NK-92 (cell line): Measurements from ENCODE around the gene FAM43B.

Experiments
- DNase-seq: peaks from one replicate; lab custom pipeline; 2025; ENCODE audit not compliant: unreplicated experiment; lab: John Stamatoyannopoulos, UW

The FAM43B gene

DNA sequence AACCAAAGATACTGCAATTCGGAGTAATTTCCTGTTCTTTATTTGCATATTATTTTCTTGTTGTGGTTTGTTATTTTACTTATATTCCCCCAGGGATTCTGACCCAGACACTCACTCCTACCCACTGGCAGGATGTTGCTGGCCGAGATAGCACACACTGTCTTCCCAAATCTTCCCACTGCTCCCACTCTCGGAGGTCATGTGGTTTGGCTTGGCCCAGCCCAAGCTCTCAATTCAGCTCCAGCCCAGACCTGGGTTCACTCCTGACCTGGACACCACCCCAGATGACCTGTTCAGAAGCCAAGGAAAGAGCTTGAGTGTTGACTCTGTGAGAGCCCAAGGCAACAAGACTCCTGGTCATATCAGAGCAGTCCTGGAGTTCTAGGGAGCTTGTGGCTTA is 1.2 kb upstream of the FAM43B start:
- DNase-seq = no peak

DNA sequence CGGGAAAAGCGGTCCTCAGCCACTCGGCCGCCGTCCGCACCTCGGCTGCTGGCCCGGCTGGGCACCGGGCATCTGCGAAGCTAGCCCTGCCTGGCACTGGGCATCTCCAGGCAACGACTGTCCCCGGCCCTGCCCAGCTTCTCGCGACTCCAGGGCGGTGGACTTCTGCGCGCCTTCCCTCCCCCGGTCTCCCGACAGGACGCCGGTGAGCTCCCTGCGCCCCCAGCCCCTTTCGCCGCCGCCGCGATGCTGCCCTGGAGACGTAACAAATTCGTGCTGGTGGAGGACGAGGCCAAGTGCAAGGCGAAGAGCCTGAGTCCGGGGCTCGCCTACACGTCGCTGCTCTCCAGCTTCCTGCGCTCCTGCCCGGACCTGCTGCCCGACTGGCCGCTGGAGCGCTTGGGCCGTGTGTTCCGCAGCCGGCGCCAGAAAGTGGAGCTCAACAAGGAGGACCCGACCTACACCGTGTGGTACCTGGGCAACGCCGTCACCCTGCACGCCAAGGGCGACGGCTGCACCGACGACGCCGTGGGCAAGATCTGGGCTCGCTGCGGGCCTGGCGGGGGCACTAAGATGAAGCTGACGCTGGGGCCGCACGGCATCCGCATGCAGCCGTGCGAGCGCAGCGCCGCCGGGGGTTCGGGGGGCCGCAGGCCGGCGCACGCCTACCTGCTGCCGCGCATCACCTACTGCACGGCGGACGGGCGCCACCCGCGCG is 514 bp downstream of the FAM43B start:
- DNase-seq = no peak

DNA sequence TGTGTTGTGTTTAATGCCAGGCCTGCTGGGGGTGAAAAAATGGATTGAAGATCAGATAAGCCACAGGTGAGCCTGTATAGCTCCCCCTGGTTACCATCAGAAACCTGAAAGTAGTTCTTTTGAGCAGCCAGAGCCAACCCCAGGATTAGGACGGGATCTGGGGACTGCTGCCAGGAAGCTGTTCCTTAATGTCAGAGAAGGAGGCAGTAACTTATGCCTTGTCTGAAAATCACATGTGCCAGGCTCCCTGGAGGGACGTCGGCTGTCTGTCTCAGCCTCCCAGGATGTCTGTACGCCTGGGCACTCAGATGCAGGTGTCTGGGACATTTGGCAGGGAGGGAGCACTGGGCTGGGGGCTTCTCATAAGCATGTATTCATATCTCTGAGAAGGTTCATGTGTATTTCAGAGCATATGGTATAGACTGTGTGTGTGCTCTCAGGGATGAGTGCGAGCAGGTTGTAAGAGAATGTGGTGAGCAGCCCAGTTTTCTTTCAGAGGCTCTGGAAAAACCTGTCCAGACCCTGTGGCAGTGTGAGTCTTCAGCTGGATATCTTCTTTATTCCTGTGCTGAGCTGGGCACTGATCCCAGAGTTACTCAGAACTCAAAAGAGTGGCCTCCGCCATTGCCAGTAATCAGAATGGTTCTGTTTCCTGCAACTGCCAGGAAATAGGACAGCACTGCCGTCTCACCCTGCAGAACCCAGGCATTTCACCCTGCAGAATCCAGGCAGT is 2.8 kb downstream of the FAM43B start:
- no peak for DNase-seq

DNA sequence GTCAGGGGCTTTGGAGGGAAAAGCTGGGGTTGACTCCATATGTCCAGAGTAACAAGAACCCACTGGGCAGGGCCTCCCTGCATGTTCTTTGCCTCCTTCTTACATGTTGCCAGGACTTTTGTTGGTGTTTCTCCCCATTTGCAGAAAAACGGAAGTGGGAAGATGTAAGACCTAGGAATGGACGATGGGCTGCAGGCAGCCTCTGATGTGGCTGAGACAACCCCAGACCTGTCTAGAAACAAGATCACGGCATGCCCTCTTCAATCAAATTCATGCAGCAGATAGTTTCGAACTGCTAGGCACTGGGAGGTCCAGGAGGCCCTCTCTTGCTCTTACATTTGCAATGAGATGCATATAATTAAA is 3.4 kb downstream of the FAM43B start:
- DNase-seq = no peak

DNA sequence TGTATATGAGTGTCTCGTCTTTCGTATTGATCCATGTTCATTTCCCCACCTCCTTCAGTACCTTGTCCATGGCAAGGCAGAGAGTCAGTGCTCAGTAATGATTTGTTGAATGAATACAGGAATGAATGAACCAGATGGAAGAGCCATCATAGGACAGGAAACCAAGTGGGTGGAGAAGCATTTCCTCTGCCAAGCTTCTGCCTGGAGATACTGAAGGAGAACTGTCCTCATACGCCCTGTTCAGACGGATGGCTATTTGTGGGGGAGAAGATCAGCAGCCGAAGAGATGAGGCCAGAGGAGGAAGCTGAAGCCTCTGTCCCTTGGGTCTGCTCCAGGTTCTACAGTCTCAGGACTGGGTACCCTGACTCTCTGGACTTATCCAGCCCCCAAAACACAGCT is 5.8 kb downstream of the FAM43B start:
- no peak for DNase-seq

DNA sequence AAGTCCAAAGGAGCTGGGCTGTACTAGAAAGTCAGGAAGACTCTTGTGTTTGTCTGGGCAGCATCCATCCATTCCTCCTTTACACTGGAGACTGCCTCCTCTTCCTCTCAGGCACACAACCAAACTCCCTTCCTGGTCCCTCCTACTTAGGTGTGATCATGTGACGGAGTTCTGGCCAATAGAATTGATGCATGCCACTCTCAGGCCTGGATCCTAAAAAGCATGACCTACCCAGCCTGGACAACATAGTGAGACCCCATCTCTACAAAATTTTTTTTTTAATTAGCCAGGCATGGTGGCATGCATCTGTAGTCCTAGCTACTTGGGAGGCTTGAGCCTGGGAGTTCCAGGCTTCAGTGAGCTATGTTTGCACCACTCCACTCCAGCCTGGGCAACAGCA is 8.6 kb downstream of the FAM43B start:
- DNase-seq = no peak

DNA sequence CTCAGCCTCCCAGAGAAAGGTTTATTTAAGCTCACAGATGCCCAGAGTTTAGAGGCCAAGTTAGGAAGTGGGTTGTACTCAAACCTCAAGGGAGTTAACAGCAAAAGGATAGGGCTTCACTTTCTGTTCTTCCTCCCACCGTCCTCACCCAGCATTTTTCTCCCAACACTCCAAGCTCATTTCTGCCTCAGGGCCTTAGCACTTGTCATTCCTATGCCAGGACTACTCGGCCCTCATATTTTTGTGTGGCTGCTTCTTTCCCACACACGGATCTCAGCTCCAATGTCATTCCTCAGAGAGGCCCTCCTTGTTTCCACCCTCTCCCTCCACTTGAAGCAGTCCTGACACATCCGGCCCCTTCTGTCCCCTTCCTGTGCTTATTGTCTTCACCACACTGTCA is 12.9 kb downstream of the FAM43B start:
- DNase-seq = no peak

DNA sequence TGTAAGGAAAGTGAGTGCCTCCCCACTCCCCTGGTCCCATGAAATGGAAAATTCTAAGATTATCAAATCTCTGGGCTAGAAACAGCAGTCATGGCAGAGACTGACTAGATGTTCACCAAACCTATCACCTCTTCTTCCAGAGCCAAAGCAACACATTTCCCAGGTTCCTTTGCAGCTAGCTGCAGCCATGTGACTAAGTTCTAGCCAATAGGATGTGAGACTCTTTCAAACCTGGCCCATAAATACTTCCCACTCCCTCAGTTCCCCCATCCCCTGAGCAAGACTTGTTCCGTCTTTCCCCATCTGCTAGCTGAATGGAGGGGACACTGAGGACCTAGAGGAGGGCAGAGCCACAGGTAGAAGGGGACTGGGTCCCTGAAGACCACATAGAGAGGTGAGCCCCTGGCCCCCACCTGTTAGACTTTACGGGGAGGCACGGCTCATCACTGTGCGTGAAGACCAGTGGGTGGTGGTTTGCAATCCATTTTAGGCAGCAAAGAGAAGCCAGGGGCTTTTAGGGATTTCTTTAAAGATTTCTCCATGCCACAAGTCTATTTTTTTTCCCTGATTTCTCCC is 17.2 kb downstream of the FAM43B start:
- no peak for DNase-seq

DNA sequence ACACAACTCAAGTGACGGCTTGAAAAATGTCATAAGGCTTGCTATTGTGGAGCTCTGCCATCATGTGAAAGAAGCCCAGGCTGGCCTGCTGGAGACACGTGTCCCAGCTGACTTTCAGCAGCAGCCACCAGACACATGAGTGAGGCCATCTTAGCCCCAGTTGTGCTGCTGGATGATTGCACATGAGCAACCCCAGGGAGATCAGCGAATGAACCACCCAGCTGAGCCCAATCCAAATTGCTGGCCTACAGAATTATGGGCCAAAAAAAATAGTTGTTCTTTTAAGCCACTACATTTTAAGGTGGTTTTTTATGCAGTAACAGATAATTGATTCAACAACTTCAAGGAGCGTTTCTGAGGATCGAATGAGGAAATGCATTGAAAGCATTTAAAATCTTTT is 19.1 kb downstream of the FAM43B start:
- DNase-seq = no peak

DNA sequence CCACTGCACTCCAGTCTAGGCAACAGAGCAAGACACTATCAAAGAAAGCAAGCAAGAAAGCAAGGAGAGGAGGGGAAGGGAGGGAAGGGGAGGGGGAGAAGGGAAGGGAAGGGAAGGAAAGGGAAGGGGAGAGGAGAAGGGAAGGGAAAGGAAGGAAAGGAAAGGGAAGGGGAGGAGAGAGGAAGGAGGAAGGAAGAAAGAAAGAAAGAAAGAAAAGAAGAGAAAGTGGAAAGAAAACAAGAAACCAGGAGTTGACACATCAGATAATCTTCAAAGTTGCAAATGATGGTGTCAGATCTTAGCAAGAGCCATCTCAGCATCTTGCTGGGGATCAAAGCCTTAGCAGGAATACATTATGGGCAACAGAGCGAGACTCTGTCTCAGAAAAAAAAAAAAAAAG is 21.6 kb downstream of the FAM43B start:
- DNase-seq = no peak

DNA sequence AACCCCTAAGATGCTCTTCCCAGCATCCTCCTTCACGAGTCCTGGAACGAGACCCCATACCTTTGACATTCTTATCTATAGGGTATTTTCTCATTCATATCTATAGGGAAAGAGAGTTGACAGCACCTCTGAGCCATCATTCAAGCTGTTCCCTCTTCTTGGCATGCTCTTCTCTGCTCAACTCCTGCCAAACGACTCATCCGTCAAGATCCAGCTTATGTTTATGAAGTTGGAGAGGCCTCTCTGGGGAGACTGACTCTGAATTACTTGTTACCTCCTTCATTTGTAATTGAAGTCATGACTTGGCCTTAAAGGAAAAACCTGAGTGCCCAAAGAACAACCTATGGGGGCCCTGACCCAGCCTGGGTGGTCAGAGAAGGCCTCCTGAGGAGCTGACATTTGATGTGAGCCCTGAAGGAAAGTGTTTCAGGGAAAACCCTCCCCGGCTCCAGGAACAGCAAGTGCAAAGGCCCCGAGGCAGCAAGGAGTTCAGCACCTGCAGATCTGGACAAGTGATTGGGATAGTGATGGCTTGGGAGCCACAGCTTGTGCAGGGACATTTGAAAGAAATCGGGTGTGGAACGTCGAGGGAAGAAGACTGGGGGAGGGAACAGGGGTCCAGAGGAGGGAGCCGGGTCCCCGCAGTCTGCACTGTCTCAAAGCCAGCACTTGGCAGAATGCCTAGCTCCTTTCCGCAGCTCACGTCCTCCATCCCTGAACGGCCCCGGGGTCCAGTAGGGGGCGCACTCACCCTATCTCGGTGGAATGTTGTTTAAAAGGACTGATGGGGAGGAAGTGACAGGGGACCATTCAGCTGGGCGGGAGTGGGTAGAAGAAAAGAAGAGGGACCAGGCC is 22.5 kb downstream of the FAM43B start:
- no peak for DNase-seq

DNA sequence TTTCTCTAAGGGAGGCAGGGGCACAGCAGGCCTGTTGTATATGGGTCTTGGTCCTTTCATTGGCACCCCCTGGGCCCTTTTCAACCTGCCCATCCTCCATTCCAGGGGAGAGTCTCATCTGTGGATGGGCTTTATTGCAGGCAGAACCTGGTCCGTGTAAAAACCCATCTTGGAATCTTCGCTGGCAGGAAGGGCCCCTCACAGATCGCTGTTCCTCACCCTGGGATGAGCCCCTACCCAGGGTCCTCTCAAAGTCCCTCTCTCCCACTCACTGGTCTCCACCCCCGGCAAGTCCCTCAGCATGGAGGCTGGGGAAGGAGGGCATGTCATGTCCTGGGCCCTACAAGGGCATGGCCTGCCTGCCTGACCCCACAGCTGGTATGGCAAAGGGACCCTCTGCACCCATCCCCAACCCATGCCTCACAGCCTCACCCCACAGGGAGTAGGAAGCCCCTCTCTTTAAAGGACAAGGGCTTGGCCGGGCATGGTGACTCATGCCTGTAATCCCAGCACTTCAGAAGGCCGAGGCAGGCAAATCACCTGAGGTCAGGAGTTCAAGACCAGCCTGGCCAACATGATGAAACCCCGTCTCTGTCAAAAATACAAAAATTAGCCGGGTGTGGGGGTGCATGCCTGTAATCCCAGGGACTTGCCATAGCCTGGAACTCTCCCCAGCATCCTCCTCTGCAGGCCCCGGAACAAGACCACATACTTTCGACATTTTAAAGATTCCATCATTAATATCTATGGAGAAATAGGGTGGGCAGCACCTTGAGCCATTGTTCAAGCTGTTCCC is 23.4 kb downstream of the FAM43B start:
- DNase-seq = no peak

DNA sequence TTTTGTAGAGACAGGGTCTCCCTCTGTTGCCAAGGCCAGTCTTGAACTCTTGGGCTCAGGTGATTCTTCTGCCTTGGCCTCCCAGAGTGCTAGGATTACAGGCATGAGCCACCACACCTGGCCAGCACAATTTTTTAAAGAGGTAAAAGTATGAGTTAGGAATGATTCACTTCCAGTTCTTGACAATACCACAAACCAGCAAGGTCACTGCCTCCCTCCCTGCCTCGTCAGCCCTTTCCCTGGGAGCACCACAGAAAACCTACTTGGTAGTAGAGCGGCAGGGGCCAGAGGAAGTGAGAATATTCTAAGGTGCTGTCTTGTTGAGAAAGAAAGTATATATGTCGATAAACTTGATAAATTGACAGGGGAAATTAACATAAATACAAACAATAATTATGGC is 25.7 kb downstream of the FAM43B start:
- DNase-seq = no peak

DNA sequence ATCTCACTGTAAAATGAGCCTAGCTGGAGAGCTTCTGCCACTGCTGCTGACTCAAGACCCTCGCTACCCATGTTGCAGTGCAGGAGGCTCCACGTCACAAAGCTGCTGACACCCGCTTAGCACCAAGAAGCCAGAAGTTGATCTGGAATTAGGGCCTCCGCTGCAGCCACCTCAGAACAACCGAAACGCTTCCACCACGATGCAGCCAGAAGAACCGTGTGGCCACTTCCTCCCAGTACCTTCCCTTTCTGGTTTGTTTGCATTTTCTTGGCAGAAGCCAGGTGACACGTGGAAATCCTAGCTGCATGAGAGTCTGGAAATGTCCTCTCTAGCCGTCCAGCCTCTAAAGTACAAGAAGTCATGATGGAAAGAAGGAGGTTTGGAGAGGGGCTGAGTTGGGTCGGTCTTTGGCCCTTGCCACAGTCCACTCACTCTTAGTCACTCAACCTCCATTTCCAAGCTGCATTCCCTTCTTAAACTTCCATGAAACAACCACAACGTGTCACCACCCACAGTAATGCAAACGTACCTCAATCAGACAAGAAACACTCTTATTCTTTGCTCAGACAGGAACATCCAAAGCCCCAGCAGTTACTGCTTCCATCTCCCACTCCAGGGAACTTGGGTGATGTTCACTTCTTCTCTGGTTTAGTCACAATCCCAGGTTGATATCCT is 26.5 kb downstream of the FAM43B start:
- DNase-seq = no peak

DNA sequence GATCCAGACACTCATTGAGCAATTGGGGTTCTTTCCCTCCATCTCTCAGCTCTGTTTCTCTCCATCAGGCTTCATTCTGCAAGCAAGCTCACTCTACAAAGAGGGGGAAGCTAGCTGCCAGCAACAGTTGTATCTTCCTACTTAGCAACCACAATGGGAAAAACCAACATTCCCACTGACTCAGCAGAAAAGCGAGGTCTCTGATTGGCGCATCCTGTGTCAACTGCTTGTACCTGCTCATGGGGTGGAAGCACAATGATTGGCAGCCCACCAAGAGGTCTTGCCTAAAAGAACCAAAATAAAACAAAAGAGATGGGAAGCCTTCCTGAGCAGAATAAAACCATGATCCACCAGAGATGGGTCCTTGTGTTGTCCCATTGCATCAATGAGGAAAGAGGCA is 32.5 kb downstream of the FAM43B start:
- DNase-seq = no peak

DNA sequence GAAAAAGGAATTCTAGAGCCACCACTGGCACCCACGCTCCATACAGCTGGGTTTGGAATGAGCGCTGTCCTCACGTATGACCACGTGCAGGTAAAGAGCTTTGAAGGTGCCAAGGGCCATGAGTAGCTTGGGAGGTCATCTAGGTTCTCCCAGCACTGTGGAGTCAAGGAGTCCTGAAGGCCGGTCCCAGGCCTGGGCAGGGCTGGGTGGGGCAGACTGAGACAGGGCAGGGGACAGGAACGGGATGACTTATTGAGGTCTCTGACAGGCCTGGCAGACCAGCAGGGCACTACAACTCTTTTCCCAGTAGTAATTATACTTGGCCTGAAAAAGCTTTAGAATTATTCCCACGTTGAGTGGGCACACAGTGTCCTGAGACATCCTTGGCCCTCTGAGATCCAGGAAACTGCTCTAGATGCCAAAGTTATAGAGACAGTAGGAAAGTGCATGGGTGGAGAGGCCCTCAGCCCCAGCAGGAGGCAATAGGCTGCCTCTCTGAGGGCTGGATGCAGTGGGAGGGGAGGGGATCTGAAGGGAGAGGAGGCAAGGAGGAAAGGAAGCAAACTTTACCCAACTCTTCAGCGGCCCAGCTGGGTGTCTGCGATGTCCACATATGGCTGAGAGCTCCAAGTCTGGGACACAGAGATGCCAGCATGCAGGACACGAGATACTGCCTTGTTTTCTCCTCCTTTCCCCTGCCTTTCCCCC is 34.7 kb downstream of the FAM43B start:
- DNase-seq = no peak

DNA sequence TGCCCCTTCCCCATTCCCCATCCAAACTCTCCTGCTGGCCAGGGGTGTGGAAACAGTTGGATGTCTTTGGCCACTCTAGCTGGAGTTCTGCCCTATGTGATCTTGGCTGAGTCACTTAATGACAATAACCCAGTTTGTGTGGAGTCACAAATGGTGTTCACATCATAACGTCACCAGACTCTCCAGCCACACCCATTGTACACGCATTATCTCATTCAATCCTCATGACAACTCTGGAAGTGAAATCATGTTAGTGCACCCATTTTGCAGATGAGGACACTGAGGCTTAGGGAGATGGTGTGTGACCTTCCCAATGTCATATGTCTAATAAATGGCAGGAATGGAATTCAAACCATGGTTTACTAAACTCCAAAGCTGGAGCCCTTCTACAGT is 35.3 kb downstream of the FAM43B start:
- DNase-seq = no peak

DNA sequence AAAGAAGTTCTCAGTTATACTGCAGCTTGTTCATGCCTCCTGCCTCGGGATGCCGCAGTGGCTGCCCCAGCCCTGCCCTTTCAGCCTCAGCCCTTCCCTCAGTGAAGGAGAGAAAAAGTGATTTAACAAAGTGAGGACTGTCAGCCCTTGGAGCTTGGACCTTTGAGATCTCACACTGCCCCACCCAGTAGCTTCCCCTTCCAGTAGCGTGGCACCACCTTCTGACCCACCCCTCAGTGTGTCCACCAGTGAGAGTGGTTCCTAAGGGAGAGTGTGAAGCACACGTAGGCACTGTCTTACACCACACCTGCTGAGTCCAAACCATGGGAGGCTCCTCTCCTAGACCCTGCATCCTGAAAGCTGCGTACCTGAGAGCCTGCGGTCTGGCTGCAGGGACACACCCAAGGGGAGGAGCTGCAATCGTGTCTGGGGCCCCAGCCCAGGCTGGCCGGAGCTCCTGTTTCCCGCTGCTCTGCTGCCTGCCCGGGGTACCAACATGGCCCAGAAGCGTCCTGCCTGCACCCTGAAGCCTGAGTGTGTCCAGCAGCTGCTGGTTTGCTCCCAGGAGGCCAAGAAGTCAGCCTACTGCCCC is 36.4 kb downstream of the FAM43B start, which contains the start of gene CDA:
Gene CDA, plus strand, starts transcription at position 464 of the 592 bp plus-strand sequence. Its CDS starts 33 bp downstream, at position 497.
- no peak for DNase-seq
